D721Med (cell line): Measurements from ENCODE around the gene STIL.
"Not testable (repeated sequence)": the region's sequence is repeated elsewhere in the genome, so short reads cannot be mapped to it uniquely, and the experiment has no call there.

ENCODE experiments used
- DNase-seq: peaks from one replicate; pipeline ENCODE4 v3.0.0; 2011; ENCODE audit warnings: low spot score; ENCODE audit not compliant: insufficient read length
- FAIRE-seq: peaks from 2 replicates; lab custom pipeline; 2011; peaks lifted over from hg19 to GRCh38; lab: Jason Lieb, UNC
- TF ChIP-seq, protein P1 (sequence below): IDR thresholded peaks from 2 replicates; pipeline ENCODE4 v1.5.1; 2012; ENCODE audit warnings: mild to moderate bottlenecking, control low read depth; ENCODE audit not compliant: insufficient read depth; ENCODE audit errors: missing control alignments

Gene STIL

DNA sequence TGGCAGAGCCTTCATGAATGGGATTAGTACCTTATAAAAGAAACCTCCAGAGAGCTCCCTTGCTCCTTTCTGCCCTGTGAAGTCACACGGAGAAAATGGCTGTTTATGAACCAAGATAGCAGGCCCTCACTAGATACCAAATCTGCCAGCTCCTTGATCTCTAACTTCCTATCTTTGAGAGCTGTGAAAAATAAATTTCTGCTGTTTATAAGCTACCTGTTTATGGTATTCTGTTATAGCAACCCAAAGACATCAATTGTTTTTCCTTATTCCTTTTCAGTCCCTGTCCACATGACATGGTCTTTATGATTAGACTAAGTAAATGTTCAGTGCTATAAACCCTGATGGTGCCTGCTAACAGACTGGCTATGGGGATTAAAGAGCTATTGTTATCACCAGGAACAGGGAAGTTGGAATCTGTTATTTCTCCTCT, 9.7 kb upstream of the STIL start:
- FAIRE-seq (no peak), DNase-seq (no peak)
- TF ChIP-seq, protein P1, sequence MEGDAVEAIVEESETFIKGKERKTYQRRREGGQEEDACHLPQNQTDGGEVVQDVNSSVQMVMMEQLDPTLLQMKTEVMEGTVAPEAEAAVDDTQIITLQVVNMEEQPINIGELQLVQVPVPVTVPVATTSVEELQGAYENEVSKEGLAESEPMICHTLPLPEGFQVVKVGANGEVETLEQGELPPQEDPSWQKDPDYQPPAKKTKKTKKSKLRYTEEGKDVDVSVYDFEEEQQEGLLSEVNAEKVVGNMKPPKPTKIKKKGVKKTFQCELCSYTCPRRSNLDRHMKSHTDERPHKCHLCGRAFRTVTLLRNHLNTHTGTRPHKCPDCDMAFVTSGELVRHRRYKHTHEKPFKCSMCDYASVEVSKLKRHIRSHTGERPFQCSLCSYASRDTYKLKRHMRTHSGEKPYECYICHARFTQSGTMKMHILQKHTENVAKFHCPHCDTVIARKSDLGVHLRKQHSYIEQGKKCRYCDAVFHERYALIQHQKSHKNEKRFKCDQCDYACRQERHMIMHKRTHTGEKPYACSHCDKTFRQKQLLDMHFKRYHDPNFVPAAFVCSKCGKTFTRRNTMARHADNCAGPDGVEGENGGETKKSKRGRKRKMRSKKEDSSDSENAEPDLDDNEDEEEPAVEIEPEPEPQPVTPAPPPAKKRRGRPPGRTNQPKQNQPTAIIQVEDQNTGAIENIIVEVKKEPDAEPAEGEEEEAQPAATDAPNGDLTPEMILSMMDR = no peak

DNA sequence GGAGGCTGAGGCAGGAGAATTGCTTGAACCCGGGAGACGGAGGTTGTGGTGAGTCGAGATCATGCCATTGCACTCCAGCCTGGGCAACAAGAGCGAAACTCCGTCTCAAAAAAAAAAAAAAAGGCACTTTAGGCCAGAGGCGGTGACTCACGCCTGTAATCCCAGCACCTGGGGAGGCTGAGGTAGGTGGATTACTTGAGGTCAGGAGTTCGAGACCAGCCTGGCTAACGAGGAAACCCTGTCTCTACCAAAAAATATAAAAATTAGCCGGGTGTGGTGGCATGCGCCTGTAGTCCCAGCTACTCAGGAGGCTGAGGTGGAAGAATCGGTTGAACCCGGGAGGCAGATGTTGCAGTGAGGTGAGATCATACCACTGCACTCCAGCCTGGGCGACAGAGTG, 6.0 kb upstream of the STIL start:
- DNase-seq, FAIRE-seq: not testable (repeated sequence)

DNA sequence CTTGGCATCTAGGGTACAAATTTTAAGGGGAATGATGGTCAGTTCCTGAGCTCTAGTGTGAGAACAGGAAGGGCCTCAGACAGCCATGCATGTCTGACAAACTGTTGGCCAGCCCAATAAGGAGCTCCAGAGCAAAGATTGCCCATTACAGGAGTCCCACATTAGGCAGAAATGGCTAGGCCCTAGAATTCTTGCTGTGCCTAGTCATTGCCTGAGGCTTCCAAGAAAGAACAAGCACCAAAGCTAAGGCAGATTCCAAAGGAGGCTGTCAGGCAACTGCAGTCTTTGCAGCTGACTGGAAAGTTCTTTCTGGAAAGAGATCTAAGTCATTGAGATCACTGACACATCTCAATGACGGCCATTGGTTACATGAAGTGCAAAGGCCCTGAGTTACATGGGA, 3.9 kb upstream of the STIL start:
- no peak for FAIRE-seq

DNA sequence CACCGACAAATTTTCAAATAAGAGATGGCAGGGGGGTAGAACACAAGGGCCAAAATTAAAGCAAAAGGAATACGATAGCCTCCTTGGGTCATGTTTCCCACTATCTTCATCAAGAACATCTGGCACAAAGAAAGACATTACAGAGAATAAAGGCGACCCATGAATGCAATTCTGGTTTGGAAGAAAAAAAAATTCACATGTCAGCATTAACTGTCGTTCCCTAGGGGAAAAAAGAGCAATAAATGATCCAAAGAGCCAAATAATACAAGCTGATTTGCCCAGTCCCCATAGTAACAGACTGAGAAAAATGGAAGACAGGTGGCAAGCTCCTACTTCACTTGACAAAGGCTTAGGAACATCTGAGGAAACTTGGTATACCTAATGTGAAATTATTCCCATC, 4.5 kb downstream of the STIL start:
- DNase-seq = no peak
- FAIRE-seq = no peak
- TF ChIP-seq, protein P1 = no peak

More for the DNA sequence above, 3.9 kb upstream of the STIL start:
- no peak for DNase-seq
- TF ChIP-seq, protein P1 = no peak

DNA sequence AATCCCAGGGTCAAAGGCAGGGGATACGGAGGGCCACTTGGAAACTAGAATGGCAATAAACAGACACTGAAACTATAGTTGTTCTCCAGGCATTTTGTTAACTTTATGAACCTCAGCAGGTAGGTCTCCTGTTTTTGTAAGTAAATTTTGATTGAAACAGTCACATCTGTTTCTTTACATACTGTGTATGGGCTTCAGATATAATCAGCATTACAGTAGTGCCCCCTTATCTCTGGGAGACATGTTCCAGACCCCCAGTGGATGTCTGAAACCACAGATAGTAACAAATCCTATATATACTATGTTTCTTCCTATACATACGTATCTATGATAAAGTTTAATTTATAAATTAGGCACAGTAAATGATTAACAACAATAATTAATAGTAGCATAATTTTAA, 11.5 kb downstream of the STIL start:
- FAIRE-seq (no peak), DNase-seq (no peak)

DNA sequence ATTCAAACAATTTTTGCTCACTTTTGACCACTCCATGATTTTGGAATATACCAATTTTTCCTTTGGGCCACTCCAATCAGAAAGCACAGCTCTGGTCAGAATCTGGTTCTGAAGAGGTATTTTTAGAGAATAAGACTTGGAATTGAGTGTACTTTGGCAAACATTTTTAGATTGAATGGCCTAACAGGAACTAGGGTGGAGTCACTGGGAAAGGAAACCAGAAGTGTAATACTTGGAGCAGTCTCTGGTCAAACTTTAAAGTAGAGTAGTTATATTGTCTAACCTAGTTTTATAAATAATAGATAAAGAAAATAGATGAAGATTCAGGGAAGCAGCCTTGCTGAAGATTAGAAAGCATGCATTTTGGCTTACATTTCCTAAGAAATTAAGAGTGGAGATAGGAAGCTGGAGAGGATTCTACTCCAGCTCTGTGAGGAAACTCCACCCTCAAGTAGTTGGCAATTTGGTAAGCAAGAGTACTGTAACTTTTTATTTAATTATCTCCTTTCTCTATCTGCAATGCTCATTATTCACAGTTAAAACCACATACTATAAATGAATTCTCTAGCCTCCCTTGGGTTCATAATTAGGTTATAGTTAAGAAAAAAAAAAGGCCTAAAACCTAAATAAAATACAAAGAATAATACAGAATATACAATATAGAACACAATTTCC, 15.8 kb downstream of the STIL start:
- no peak for FAIRE-seq

More for the DNA sequence above, 11.5 kb downstream of the STIL start:
- TF ChIP-seq, protein P1 = no peak

DNA sequence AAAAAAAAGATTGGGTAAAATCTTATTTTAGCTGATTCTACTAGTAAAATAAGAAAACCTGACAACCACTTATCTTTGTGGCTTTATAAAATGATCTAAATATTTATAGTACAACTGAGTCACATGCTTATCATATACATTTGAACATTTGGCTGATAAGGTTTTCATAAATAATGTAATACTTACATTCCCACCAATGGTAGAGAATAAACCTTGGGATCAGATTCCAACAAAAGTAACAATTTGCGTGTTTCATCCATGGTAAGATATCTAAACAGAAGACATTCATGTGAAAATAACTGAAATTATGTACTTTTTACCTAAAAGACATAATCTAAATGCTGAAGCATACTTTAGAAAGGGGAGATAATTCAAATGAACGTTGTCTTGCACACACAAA, 18.4 kb downstream of the STIL start:
- TF ChIP-seq, protein P1 = no peak
- DNase-seq (no peak), FAIRE-seq (no peak)

More for the DNA sequence above, 15.8 kb downstream of the STIL start:
- no peak for DNase-seq
- TF ChIP-seq, protein P1 = no peak

DNA sequence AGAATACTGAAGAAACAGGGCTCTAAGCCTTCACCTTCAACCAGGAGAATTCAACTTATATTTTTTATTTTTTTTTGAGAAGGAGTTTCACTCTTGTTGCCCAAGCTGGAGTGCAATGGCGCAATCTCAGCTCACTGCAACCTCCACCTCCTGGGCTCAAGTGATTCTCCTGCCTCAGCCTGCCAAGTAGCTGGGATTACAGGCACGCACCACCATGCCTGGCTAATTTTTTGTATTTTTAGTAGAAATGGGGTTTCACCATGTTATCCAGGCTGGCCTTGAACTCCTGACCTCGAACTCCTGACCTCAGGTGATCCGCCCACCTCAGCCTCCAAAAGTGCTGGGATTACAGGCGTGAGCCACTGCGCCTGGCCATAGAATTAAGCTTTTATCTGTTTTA, 19.1 kb downstream of the STIL start:
- FAIRE-seq, DNase-seq: not testable (repeated sequence)

DNA sequence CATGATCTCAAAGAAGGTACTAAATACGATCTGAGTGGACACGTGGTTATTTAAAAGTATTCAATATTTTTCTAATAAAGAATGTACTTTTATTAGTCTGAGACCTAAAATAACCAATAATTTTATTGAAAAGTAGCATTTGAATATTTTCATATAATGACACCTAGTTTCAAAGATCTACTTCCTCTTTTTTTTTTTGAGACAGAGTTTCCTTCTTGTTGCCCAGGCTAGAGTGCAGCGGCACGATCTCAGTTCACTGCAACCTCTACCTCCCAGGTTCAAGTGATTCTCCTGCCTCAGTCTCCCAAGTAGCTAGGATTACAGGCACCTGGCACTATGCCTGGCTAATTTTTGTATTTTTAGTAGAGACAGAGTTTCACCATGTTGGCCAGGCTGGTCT, 25.8 kb downstream of the STIL start:
- not testable (repeated sequence) for DNase-seq, FAIRE-seq
